ENCODE results near the gene BEAN1.

GRCh38 chr16:66485376-66485775 is 58.3 kb downstream of the BEAN1 start:
- no peak for TF ChIP-seq CTCF (IDR thresholded peaks at IDR 0.05)
- no peak for TF ChIP-seq POLR2A (IDR thresholded peaks at IDR 0.05)
